Liver (tissue), 9 donors: ENCODE data around the gene ALG6. TPM values are rescaled to one million over a fixed set of nuclear protein-coding genes. Genes with fewer than 3 reads are reported as not detected.

Experiments
- DNase-seq: peaks from one replicate; pipeline ENCODE4 v3.0.0-alpha.2; 2017; ENCODE audit warnings: low spot score
- H3K27ac ChIP-seq, 2 donors: one replicate each; pipeline ENCODE4 v1.7.0; 2013; ENCODE audit warnings: inconsistent platforms in 2 of 2, low read length in 2 of 2, control low read depth in 1 of 2, low read depth in 1 of 2, mild to moderate bottlenecking in 1 of 2
- H3K27me3 ChIP-seq, 4 donors: one replicate each; pipeline versions ENCODE4 v1.6.1 to v1.7.0; 2013; ENCODE audit warnings: low read length in 3 of 4, inconsistent platforms in 1 of 4, mild to moderate bottlenecking in 1 of 4, moderate library complexity in 1 of 4; ENCODE audit not compliant: control insufficient read depth in 4 of 4, insufficient read depth in 4 of 4
- H3K36me3 ChIP-seq, 4 donors: one replicate each; pipeline versions ENCODE4 v1.6.1 to v1.7.0; 2013; ENCODE audit warnings: low read length in 3 of 4, mild to moderate bottlenecking in 3 of 4, low read depth in 1 of 4, moderate library complexity in 1 of 4; ENCODE audit not compliant: control insufficient read depth in 4 of 4, insufficient read depth in 3 of 4
- H3K4me1 ChIP-seq, 4 donors: one replicate each; pipeline versions ENCODE4 v1.6.1 to v1.7.0; 2013; ENCODE audit warnings: low read length in 3 of 4, mild to moderate bottlenecking in 3 of 4, moderate library complexity in 1 of 4; ENCODE audit not compliant: control insufficient read depth in 4 of 4, insufficient read depth in 4 of 4
- H3K4me3 ChIP-seq, 3 donors: one replicate each; pipeline versions ENCODE4 v1.6.1 to v1.7.0; 2013; ENCODE audit warnings: low read length in 3 of 3, control low read depth in 1 of 3, low read depth in 1 of 3, mild to moderate bottlenecking in 1 of 3
- H3K9ac ChIP-seq, 2 donors: one replicate each; pipeline ENCODE4 v1.7.0; 2013; ENCODE audit warnings: low read length in 2 of 2, mild to moderate bottlenecking in 2 of 2, moderate library complexity in 2 of 2, control low read depth in 1 of 2, low read depth in 1 of 2
- H3K9me3 ChIP-seq, 4 donors: one replicate each; pipeline versions ENCODE4 v1.6.1 to v1.7.0; 2013; ENCODE audit warnings: low read length in 3 of 4; ENCODE audit not compliant: control insufficient read depth in 4 of 4
- ATF3 ChIP-seq: IDR thresholded peaks from 2 replicates; pipeline ENCODE4 v1.6.1; 2016; ENCODE audit warnings: antibody characterized with exemption
- EGR1 ChIP-seq, 2 donors: IDR thresholded peaks; 2 replicates each; pipeline ENCODE4 v1.6.1; 2016 to 2018; ENCODE audit warnings: antibody characterized with exemption in 2 of 2, low read depth in 2 of 2
- FOXA1 ChIP-seq: IDR thresholded peaks from 2 replicates; pipeline ENCODE4 v1.6.1; 2016; ENCODE audit warnings: antibody characterized with exemption
- FOXA2 ChIP-seq: IDR thresholded peaks from 2 replicates; pipeline ENCODE4 v1.6.1; 2016; ENCODE audit warnings: antibody characterized with exemption
- GABPA ChIP-seq, 2 donors: IDR thresholded peaks in 1 of 2; conservative IDR thresholded peaks in 1 of 2; 2 replicates each; pipeline ENCODE4 v1.6.1; 2016; ENCODE audit warnings: antibody characterized with exemption in 2 of 2, mild to moderate bottlenecking in 1 of 2, moderate library complexity in 1 of 2
- HNF4A ChIP-seq, 2 donors: conservative IDR thresholded peaks; 2 replicates each; pipeline ENCODE4 v1.6.1; 2016; ENCODE audit warnings: antibody characterized with exemption in 2 of 2, mild to moderate bottlenecking in 2 of 2
- HNF4G ChIP-seq: IDR thresholded peaks from 2 replicates; pipeline ENCODE4 v1.6.1; 2016; ENCODE audit warnings: antibody characterized with exemption
- JUND ChIP-seq, 2 donors: IDR thresholded peaks; 2 replicates each; pipeline ENCODE4 v1.6.1; 2016; ENCODE audit warnings: antibody characterized with exemption in 2 of 2
- MAX ChIP-seq: IDR thresholded peaks from 2 replicates; pipeline ENCODE4 v1.6.1; 2016; ENCODE audit warnings: antibody characterized with exemption
- NR2F2 ChIP-seq: IDR thresholded peaks from 2 replicates; pipeline ENCODE4 v1.6.1; 2016; ENCODE audit warnings: antibody characterized with exemption
- RAD21 ChIP-seq, 2 donors: IDR thresholded peaks; 2 replicates each; pipeline ENCODE4 v1.6.1; 2016; ENCODE audit warnings: antibody characterized with exemption in 2 of 2, mild to moderate bottlenecking in 2 of 2
- RXRA ChIP-seq, 2 donors: IDR thresholded peaks; 2 replicates each; pipeline ENCODE4 v1.6.1; 2017 to 2018; ENCODE audit warnings: antibody characterized with exemption in 2 of 2, mild to moderate bottlenecking in 1 of 2
- SP1 ChIP-seq: IDR thresholded peaks from 2 replicates; pipeline ENCODE4 v1.6.1; 2018; ENCODE audit warnings: antibody characterized with exemption, mild to moderate bottlenecking
- TAF1 ChIP-seq: conservative IDR thresholded peaks from 2 replicates; pipeline ENCODE4 v1.6.1; 2016; ENCODE audit warnings: antibody characterized with exemption, mild to moderate bottlenecking
- YY1 ChIP-seq: IDR thresholded peaks from 2 replicates; pipeline ENCODE4 v1.6.1; 2016; ENCODE audit warnings: antibody characterized with exemption, mild to moderate bottlenecking
- WGBS: extraction: QIAGEN DNeasy Blood & Tissue Kit; methylation state at CpG from one replicate; pipeline ENCODE4 v1.1.7; 2013; 5-methylcytosine and 5-hydroxymethylcytosine counted together
- polyA plus RNA-seq, 2 donors: library from polyadenylated mRNA; stranded (reverse) in 1 of 2; unstranded in 1 of 2; fragments of 200-250 nt in 1 of 2; fragments of >200 nt in 1 of 2; fragmentation: Nextera tagmentation in 1 of 2; extraction: Ambion mirVana in 1 of 2; gene quantifications; one replicate each; pipeline versions ENCODE4 v1.2.1 to v1.2.3, GENCODE V29; 2013 to 2015
- total RNA-seq, 2 donors: library from RNA; depleted of rRNA; stranded (reverse); fragments of >200 nt; gene quantifications; one replicate each; pipeline ENCODE4 v1.2.3, GENCODE V29; 2014
- TF ChIP-seq, protein P1 (sequence below): IDR thresholded peaks from 2 replicates; pipeline ENCODE4 v1.6.1; 2016; ENCODE audit warnings: antibody characterized with exemption
- TF ChIP-seq, protein P2 (sequence below): fragments of 150-350 bp; IDR thresholded peaks from 2 replicates; pipeline ENCODE4 v1.5.1; 2017; ENCODE audit warnings: improper control_type of control experiment, low read depth, low read length; ENCODE audit not compliant: missing input control
- TF ChIP-seq, protein P3 (sequence below): IDR thresholded peaks from 2 replicates; pipeline ENCODE4 v1.6.1; 2016; ENCODE audit warnings: antibody characterized with exemption, mild to moderate bottlenecking
- donor health status: healthy.
- donor health status: healthy.
- donor health status: healthy.
- donor health status: healthy.
- donor health status: healthy.

Gene ALG6
- total and polyA plus RNA-seq, 4 donors: 4.6 to 13.2 (median 6.6) TPM

GRCh38 chr1:63442141-63442475 is 74.7 kb downstream of the ALG6 start:
- H3K9ac ChIP-seq: no peak overlapping the region
- H3K36me3 ChIP-seq: no peaks in the 10 kb centered on the region
- H3K9me3 ChIP-seq: no peaks in the 10 kb centered on the region
- no peak for DNase-seq
- H3K27ac ChIP-seq: no peak overlapping the region
- H3K4me1 ChIP-seq: no peaks in the 10 kb centered on the region
- no peak overlapping the region for H3K4me3 ChIP-seq
- H3K27me3 ChIP-seq: no peaks in the 10 kb centered on the region
- no peak for TF ChIP-seq RAD21 (IDR thresholded peaks at IDR 0.05)
- no peak for TF ChIP-seq RXRA (IDR thresholded peaks at IDR 0.05)
- no peak for TF ChIP-seq NR2F2
- TF ChIP-seq, protein P1, sequence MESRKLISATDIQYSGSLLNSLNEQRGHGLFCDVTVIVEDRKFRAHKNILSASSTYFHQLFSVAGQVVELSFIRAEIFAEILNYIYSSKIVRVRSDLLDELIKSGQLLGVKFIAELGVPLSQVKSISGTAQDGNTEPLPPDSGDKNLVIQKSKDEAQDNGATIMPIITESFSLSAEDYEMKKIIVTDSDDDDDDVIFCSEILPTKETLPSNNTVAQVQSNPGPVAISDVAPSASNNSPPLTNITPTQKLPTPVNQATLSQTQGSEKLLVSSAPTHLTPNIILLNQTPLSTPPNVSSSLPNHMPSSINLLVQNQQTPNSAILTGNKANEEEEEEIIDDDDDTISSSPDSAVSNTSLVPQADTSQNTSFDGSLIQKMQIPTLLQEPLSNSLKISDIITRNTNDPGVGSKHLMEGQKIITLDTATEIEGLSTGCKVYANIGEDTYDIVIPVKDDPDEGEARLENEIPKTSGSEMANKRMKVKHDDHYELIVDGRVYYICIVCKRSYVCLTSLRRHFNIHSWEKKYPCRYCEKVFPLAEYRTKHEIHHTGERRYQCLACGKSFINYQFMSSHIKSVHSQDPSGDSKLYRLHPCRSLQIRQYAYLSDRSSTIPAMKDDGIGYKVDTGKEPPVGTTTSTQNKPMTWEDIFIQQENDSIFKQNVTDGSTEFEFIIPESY: no peak
- TF ChIP-seq MAX: no peak
- no peak for TF ChIP-seq YY1
- no peak for TF ChIP-seq HNF4G
- TF ChIP-seq, protein P2, sequence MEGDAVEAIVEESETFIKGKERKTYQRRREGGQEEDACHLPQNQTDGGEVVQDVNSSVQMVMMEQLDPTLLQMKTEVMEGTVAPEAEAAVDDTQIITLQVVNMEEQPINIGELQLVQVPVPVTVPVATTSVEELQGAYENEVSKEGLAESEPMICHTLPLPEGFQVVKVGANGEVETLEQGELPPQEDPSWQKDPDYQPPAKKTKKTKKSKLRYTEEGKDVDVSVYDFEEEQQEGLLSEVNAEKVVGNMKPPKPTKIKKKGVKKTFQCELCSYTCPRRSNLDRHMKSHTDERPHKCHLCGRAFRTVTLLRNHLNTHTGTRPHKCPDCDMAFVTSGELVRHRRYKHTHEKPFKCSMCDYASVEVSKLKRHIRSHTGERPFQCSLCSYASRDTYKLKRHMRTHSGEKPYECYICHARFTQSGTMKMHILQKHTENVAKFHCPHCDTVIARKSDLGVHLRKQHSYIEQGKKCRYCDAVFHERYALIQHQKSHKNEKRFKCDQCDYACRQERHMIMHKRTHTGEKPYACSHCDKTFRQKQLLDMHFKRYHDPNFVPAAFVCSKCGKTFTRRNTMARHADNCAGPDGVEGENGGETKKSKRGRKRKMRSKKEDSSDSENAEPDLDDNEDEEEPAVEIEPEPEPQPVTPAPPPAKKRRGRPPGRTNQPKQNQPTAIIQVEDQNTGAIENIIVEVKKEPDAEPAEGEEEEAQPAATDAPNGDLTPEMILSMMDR: no peak
- no peak for TF ChIP-seq EGR1 (IDR thresholded peaks at IDR 0.05; ENCODE audit: low read depth in 2 of 2)
- no peak for TF ChIP-seq TAF1
- no peak for TF ChIP-seq GABPA (IDR thresholded peaks at IDR 0.05 in 1 of 2, conservative IDR thresholded peaks at IDR 0.05 in 1 of 2)
- TF ChIP-seq SP1: no peak
- TF ChIP-seq FOXA1: no peak

DNA sequence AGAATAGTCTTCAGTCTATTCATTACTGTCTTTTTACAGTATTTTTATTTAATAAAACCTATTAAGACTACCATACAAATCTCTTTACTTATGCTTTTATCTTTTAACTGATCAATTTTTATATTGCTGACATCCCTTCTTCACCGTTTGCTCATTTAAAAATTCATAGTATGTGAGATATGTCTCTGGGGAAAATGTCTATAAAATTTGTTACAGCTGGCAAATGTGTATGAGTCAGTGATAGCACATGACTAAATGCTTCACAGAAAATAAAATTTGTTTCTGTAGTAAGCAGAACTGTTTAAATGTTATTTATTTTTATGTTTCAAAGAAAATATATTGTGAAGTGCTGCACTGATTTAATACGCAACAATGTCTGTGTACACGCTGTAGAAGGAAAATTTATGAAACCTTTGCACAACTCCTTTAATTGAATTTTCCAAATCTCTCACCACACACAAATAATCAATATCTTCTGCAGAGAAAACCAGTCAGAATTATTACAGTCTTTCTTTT is 81.4 kb downstream of the ALG6 start:
- WGBS: 93% methylated on average over 3 of the region's 3 CpGs
- H3K4me1 ChIP-seq: no peaks in the 10 kb centered on the region
- H3K9ac ChIP-seq: no peak overlapping the region
- no peak for TF ChIP-seq JUND (IDR thresholded peaks at IDR 0.05)
- TF ChIP-seq FOXA1: no peak
- no peak for TF ChIP-seq RAD21 (IDR thresholded peaks at IDR 0.05)
- no peak for TF ChIP-seq TAF1
- TF ChIP-seq GABPA (IDR thresholded peaks at IDR 0.05 in 1 of 2, conservative IDR thresholded peaks at IDR 0.05 in 1 of 2): no peak
- TF ChIP-seq NR2F2: no peak
- TF ChIP-seq, protein P1: no peak
- TF ChIP-seq, protein P3, sequence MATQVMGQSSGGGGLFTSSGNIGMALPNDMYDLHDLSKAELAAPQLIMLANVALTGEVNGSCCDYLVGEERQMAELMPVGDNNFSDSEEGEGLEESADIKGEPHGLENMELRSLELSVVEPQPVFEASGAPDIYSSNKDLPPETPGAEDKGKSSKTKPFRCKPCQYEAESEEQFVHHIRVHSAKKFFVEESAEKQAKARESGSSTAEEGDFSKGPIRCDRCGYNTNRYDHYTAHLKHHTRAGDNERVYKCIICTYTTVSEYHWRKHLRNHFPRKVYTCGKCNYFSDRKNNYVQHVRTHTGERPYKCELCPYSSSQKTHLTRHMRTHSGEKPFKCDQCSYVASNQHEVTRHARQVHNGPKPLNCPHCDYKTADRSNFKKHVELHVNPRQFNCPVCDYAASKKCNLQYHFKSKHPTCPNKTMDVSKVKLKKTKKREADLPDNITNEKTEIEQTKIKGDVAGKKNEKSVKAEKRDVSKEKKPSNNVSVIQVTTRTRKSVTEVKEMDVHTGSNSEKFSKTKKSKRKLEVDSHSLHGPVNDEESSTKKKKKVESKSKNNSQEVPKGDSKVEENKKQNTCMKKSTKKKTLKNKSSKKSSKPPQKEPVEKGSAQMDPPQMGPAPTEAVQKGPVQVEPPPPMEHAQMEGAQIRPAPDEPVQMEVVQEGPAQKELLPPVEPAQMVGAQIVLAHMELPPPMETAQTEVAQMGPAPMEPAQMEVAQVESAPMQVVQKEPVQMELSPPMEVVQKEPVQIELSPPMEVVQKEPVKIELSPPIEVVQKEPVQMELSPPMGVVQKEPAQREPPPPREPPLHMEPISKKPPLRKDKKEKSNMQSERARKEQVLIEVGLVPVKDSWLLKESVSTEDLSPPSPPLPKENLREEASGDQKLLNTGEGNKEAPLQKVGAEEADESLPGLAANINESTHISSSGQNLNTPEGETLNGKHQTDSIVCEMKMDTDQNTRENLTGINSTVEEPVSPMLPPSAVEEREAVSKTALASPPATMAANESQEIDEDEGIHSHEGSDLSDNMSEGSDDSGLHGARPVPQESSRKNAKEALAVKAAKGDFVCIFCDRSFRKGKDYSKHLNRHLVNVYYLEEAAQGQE: no peak
- no peak for TF ChIP-seq MAX
- TF ChIP-seq HNF4A (conservative IDR thresholded peaks at IDR 0.05): no peak
- no peak for TF ChIP-seq RXRA (IDR thresholded peaks at IDR 0.05)
- TF ChIP-seq, protein P2: no peak
- TF ChIP-seq FOXA2: no peak
- TF ChIP-seq YY1: no peak
- TF ChIP-seq ATF3: no peak
- H3K4me3 ChIP-seq: no peak overlapping the region
- H3K27ac ChIP-seq: no peak overlapping the region
- DNase-seq: no peak
- H3K27me3 ChIP-seq: no peaks in the 10 kb centered on the region
- H3K36me3 ChIP-seq: no peaks in the 10 kb centered on the region
- H3K9me3 ChIP-seq: no peaks in the 10 kb centered on the region
